Measurements from ENCODE around the gene CPZ. TPM values are rescaled to one million over a fixed set of nuclear protein-coding genes. Genes with fewer than 3 reads are reported as not detected.
"Not testable (repeated sequence)": the region's sequence is repeated elsewhere in the genome, so short reads cannot be mapped to it uniquely, and the experiment has no call there.

CPZ gene
- total RNA-seq, 1 donor from 2014 or later: 0.27 TPM

- not testable (repeated sequence) for H3K9me3 Mint-ChIP-seq (ENCODE audit: unreplicated experiment); H3K4me3 Mint-ChIP-seq (ENCODE audit: unreplicated experiment); H3K27me3 Mint-ChIP-seq (ENCODE audit: unreplicated experiment); H3K36me3 Mint-ChIP-seq (ENCODE audit: unreplicated experiment); H3K27ac Mint-ChIP-seq (ENCODE audit: unreplicated experiment); DNase-seq; H3K4me1 Mint-ChIP-seq (ENCODE audit: low read depth, unreplicated experiment)
Measured at GRCh38 chr4:8635897-8636554, 43.5 kb downstream of the CPZ start.

DNA sequence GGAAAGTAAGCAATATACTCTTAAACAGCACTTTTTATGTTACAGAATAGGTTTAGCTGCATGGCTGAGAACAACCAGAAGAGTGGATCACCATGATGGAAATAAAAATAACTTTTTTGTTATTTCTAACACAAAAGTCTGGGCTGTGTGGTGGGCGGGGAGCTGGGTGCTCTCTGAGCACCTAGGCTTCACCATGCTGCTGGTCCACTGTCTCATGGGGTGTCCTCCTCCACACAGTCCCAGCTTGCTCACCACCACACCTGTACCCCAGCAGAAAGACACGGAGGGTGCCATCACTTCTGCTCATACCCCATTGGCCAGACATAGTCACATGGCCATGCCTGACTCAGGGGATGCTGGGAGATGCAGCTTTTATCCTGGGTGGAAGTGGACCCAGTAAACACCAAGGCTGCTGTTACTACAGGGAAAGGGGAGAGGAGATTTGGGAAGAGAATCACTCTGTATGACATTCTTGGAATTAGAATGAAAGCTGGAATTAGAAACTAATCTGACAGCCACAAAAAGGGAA lies 45.0 kb downstream of the CPZ start:
- no peak overlapping the region for H3K4me3 Mint-ChIP-seq (ENCODE audit: unreplicated experiment)
- H3K27me3 Mint-ChIP-seq (ENCODE audit: unreplicated experiment): peaks cover 4% of the 10 kb centered on the region
- peak; percentile 6 for DNase-seq
- no peaks in the 10 kb centered on the region for H3K36me3 Mint-ChIP-seq (ENCODE audit: unreplicated experiment)
- TF ChIP-seq, protein P1, sequence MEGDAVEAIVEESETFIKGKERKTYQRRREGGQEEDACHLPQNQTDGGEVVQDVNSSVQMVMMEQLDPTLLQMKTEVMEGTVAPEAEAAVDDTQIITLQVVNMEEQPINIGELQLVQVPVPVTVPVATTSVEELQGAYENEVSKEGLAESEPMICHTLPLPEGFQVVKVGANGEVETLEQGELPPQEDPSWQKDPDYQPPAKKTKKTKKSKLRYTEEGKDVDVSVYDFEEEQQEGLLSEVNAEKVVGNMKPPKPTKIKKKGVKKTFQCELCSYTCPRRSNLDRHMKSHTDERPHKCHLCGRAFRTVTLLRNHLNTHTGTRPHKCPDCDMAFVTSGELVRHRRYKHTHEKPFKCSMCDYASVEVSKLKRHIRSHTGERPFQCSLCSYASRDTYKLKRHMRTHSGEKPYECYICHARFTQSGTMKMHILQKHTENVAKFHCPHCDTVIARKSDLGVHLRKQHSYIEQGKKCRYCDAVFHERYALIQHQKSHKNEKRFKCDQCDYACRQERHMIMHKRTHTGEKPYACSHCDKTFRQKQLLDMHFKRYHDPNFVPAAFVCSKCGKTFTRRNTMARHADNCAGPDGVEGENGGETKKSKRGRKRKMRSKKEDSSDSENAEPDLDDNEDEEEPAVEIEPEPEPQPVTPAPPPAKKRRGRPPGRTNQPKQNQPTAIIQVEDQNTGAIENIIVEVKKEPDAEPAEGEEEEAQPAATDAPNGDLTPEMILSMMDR (IDR thresholded peaks at IDR 0.05; ENCODE audit: partially characterized antibody, unreplicated experiment): no peak
- H3K4me1 Mint-ChIP-seq (ENCODE audit: low read depth, unreplicated experiment): peaks cover 2% of the 10 kb centered on the region
- H3K9me3 Mint-ChIP-seq (ENCODE audit: unreplicated experiment): peaks cover 1% of the 10 kb centered on the region
- no peak overlapping the region for H3K27ac Mint-ChIP-seq (ENCODE audit: unreplicated experiment)

GRCh38 chr4:8639021-8639420 lies 46.5 kb downstream of the CPZ start:
- no peak for DNase-seq
- H3K27me3 Mint-ChIP-seq (ENCODE audit: unreplicated experiment): peaks cover 8% of the 10 kb centered on the region

GRCh38 chr4:8639777-8640720 lies 47.5 kb downstream of the CPZ start:
- DNase-seq: no peak
- peaks cover 2% of the 10 kb centered on the region for H3K4me1 Mint-ChIP-seq (ENCODE audit: low read depth, unreplicated experiment)
- H3K36me3 Mint-ChIP-seq (ENCODE audit: unreplicated experiment): no peaks in the 10 kb centered on the region
- H3K27me3 Mint-ChIP-seq (ENCODE audit: unreplicated experiment): peaks cover 11% of the 10 kb centered on the region
- H3K9me3 Mint-ChIP-seq (ENCODE audit: unreplicated experiment): peaks cover 5% of the 10 kb centered on the region
- TF ChIP-seq, protein P1 (IDR thresholded peaks at IDR 0.05; ENCODE audit: partially characterized antibody, unreplicated experiment): no peak
- no peak overlapping the region for H3K27ac Mint-ChIP-seq (ENCODE audit: unreplicated experiment)
- H3K4me3 Mint-ChIP-seq (ENCODE audit: unreplicated experiment): no peak overlapping the region

More at GRCh38 chr4:8639021-8639420, 46.5 kb downstream of the CPZ start:
- peaks cover 5% of the 10 kb centered on the region for H3K9me3 Mint-ChIP-seq (ENCODE audit: unreplicated experiment)
- no peak overlapping the region for H3K27ac Mint-ChIP-seq (ENCODE audit: unreplicated experiment)
- no peak overlapping the region for H3K4me3 Mint-ChIP-seq (ENCODE audit: unreplicated experiment)
- H3K4me1 Mint-ChIP-seq (ENCODE audit: low read depth, unreplicated experiment): peaks cover 2% of the 10 kb centered on the region
- H3K36me3 Mint-ChIP-seq (ENCODE audit: unreplicated experiment): no peaks in the 10 kb centered on the region
- TF ChIP-seq, protein P1 (IDR thresholded peaks at IDR 0.05; ENCODE audit: partially characterized antibody, unreplicated experiment): no peak

- no peaks in the 10 kb centered on the region for H3K36me3 Mint-ChIP-seq (ENCODE audit: unreplicated experiment)
- TF ChIP-seq, protein P1 (IDR thresholded peaks at IDR 0.05; ENCODE audit: partially characterized antibody, unreplicated experiment): no peak
- DNase-seq: no peak
- peaks cover 5% of the 10 kb centered on the region for H3K9me3 Mint-ChIP-seq (ENCODE audit: unreplicated experiment)
- H3K27ac Mint-ChIP-seq (ENCODE audit: unreplicated experiment): no peak overlapping the region
- no peak overlapping the region for H3K4me3 Mint-ChIP-seq (ENCODE audit: unreplicated experiment)
- peaks cover 2% of the 10 kb centered on the region for H3K4me1 Mint-ChIP-seq (ENCODE audit: low read depth, unreplicated experiment)
- H3K27me3 Mint-ChIP-seq (ENCODE audit: unreplicated experiment): peaks cover 11% of the 10 kb centered on the region
Measured at GRCh38 chr4:8640816-8641215, 48.3 kb downstream of the CPZ start.
